ENCODE results near the gene DENND10. TPM values are rescaled to one million over a fixed set of nuclear protein-coding genes. Genes with fewer than 3 reads are reported as not detected.

The DENND10 gene
- total RNA-seq, 1 experiment from 2014 or later = 60.6 TPM

DNA sequence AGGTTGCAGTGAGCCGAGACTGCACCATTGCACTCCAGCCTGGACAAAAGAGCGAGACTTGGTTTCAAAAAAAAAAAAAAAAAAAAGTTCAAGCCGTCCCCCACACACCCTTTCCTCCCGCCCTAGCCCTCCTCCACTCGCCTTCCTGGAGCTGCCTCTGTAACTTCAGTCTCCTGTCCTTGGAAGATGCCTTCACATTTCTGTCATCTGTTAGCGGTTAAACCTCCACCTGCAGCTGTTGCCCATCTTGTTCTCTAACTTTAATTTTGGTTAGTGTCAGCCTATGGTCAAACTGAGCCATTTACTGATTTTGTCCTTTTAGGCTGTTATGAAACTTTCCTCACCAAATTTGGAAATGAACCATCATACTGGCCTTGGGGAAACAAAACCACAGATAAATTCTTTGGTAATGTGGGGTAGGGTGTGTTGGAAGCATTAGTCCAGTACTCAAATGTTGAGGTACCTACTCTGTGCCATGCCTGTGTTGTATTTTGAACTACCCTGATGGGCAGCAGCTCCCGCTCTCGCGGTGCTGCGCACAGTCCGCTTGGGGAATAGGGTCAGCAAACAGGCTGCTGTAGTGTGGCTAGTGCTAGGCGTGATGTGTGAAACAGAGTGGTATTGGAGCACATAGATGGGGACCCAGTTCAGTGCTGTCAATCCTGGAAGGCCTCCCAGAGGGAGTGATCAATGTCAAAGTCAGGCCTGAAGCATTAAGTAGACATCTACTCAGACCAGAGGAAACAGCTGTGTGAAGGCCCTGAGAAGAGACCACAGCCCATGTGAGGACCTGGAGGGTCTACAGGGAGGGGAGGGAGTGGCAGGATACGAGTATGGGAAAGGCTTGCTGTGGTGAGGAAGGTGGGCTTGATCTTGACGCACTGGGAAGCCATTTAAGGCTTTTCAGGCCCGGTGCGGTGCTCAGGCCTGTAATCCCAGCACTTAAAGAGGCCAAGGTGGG lies 34.7 kb downstream of the DENND10 start:
- TF ChIP-seq, protein P1, sequence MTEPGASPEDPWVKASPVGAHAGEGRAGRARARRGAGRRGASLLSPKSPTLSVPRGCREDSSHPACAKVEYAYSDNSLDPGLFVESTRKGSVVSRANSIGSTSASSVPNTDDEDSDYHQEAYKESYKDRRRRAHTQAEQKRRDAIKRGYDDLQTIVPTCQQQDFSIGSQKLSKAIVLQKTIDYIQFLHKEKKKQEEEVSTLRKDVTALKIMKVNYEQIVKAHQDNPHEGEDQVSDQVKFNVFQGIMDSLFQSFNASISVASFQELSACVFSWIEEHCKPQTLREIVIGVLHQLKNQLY (CRISPR knock-in tag; IDR thresholded peaks at IDR 0.05) = no peak
- TF ChIP-seq, protein P2, sequence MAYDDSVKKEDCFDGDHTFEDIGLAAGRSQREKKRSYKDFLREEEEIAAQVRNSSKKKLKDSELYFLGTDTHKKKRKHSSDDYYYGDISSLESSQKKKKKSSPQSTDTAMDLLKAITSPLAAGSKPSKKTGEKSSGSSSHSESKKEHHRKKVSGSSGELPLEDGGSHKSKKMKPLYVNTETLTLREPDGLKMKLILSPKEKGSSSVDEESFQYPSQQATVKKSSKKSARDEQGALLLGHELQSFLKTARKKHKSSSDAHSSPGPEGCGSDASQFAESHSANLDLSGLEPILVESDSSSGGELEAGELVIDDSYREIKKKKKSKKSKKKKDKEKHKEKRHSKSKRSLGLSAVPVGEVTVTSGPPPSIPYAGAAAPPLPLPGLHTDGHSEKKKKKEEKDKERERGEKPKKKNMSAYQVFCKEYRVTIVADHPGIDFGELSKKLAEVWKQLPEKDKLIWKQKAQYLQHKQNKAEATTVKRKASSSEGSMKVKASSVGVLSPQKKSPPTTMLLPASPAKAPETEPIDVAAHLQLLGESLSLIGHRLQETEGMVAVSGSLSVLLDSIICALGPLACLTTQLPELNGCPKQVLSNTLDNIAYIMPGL (CRISPR knock-in tag; IDR thresholded peaks at IDR 0.05) = no peak
- no peak for TF ChIP-seq MAX (CRISPR knock-in tag; IDR thresholded peaks at IDR 0.05)
- no peak for DNase-seq (ENCODE audit: low spot score)
- ATAC-seq = no peak
- peaks cover 11% of the 10 kb centered on the region for H3K36me3 Mint-ChIP-seq
- H3K4me3 Mint-ChIP-seq = no peak overlapping the region
- no peaks in the 10 kb centered on the region for H3K27me3 Mint-ChIP-seq (ENCODE audit: low read depth)
- H3K4me1 Mint-ChIP-seq = no peaks in the 10 kb centered on the region
- H3K9me3 Mint-ChIP-seq = no peaks in the 10 kb centered on the region
- H3K27ac Mint-ChIP-seq = 0 out of 2 replicates have a peak overlapping the region, but pooled peaks have one; percentile 37
- ChIA-PET CTCF (interaction anchor here (0.7 to 1.6 kb wide), 6 partner anchors 61 to 351 kb away, joined by 3 to 6 read pairs (median 4); no protein-coding TSS in a partner anchor), POLR2A (interaction anchor here (0.7 kb wide), 1 partner anchor 428 kb away, joined by 3 read pairs; no protein-coding TSS in a partner anchor)

DNA sequence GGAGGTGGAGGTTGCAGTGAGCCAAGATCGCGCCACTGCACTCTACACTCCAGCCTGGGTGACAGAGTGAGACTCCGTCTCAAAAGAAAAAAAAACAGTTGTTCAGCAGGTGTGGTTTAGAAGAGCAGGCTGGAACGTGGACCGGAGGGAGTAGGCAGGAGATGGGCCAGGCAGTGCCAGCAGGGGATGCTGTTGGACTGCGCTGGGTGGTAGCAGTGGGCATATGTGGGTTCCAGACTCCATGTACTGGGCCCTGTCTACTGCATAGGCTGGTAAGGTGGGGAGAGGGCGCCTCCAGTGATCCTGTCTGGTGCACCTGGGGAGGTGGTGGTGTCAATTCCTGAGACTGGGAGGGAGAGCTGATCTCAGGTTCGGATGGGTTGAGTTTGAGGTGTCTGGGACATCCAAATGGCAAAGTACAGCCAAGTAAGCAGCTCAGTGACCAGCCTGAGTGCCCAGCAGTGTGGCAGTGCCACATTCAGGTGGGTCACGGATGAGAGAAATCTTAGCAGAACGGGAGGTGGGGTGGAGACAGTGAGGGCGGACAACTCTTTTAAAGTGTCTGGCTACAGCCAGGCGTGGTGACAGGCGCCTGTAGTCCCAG lies 35.7 kb downstream of the DENND10 start:
- POLR2A ChIA-PET = no interaction called here
- CTCF ChIA-PET = interaction anchor here (0.9 to 1.6 kb wide), 4 partner anchors 11 to 306 kb away, joined by 3 to 6 read pairs (median 4); partner anchors contain the start of gene SFXN4
- no peak overlapping the region for H3K4me3 Mint-ChIP-seq
- TF ChIP-seq PREB (CRISPR knock-in tag; IDR thresholded peaks at IDR 0.05; ENCODE audit: borderline replicate concordance) = no peak
- no peak for TF ChIP-seq ETV6 (CRISPR knock-in tag; IDR thresholded peaks at IDR 0.05)
- TF ChIP-seq, protein P3, sequence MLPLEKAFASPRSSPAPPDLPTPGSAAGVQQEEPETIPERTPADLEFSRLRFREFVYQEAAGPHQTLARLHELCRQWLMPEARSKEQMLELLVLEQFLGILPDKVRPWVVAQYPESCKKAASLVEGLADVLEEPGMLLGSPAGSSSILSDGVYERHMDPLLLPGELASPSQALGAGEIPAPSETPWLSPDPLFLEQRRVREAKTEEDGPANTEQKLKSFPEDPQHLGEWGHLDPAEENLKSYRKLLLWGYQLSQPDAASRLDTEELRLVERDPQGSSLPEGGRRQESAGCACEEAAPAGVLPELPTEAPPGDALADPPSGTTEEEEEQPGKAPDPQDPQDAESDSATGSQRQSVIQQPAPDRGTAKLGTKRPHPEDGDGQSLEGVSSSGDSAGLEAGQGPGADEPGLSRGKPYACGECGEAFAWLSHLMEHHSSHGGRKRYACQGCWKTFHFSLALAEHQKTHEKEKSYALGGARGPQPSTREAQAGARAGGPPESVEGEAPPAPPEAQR (CRISPR knock-in tag; IDR thresholded peaks at IDR 0.05) = no peak
- TF ChIP-seq, protein P4, sequence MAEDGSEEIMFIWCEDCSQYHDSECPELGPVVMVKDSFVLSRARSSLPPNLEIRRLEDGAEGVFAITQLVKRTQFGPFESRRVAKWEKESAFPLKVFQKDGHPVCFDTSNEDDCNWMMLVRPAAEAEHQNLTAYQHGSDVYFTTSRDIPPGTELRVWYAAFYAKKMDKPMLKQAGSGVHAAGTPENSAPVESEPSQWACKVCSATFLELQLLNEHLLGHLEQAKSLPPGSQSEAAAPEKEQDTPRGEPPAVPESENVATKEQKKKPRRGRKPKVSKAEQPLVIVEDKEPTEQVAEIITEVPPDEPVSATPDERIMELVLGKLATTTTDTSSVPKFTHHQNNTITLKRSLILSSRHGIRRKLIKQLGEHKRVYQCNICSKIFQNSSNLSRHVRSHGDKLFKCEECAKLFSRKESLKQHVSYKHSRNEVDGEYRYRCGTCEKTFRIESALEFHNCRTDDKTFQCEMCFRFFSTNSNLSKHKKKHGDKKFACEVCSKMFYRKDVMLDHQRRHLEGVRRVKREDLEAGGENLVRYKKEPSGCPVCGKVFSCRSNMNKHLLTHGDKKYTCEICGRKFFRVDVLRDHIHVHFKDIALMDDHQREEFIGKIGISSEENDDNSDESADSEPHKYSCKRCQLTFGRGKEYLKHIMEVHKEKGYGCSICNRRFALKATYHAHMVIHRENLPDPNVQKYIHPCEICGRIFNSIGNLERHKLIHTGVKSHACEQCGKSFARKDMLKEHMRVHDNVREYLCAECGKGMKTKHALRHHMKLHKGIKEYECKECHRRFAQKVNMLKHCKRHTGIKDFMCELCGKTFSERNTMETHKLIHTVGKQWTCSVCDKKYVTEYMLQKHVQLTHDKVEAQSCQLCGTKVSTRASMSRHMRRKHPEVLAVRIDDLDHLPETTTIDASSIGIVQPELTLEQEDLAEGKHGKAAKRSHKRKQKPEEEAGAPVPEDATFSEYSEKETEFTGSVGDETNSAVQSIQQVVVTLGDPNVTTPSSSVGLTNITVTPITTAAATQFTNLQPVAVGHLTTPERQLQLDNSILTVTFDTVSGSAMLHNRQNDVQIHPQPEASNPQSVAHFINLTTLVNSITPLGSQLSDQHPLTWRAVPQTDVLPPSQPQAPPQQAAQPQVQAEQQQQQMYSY (CRISPR knock-in tag; IDR thresholded peaks at IDR 0.05) = peak; percentile 48; the same call in 1 of the 2 replicates
- no peak for TF ChIP-seq RORB (CRISPR knock-in tag; IDR thresholded peaks at IDR 0.05)
- 0 out of 2 replicates have a peak, but pooled peaks have one; percentile 21 for TF ChIP-seq CTCF (IDR thresholded peaks at IDR 0.05)
- TF ChIP-seq, protein P5, sequence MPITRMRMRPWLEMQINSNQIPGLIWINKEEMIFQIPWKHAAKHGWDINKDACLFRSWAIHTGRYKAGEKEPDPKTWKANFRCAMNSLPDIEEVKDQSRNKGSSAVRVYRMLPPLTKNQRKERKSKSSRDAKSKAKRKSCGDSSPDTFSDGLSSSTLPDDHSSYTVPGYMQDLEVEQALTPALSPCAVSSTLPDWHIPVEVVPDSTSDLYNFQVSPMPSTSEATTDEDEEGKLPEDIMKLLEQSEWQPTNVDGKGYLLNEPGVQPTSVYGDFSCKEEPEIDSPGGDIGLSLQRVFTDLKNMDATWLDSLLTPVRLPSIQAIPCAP (CRISPR knock-in tag; IDR thresholded peaks at IDR 0.05) = no peak
- TF ChIP-seq, protein P6, sequence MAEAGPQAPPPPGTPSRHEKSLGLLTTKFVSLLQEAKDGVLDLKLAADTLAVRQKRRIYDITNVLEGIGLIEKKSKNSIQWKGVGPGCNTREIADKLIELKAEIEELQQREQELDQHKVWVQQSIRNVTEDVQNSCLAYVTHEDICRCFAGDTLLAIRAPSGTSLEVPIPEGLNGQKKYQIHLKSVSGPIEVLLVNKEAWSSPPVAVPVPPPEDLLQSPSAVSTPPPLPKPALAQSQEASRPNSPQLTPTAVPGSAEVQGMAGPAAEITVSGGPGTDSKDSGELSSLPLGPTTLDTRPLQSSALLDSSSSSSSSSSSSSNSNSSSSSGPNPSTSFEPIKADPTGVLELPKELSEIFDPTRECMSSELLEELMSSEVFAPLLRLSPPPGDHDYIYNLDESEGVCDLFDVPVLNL (CRISPR knock-in tag; IDR thresholded peaks at IDR 0.05; ENCODE audit: borderline replicate concordance, low read depth) = no peak
- no peak for TF ChIP-seq ZNF396 (CRISPR knock-in tag; IDR thresholded peaks at IDR 0.05; ENCODE audit: borderline replicate concordance)
- no peak for TF ChIP-seq ATF2 (CRISPR knock-in tag; IDR thresholded peaks at IDR 0.05; ENCODE audit: borderline replicate concordance, low read depth)

More for the DNA sequence above, 35.7 kb downstream of the DENND10 start:
- Mint-ChIP-seq H3K27me3 (ENCODE audit: low read depth) (no peaks in the 10 kb centered on the region), H3K9me3 (no peaks in the 10 kb centered on the region), H3K36me3 (peaks cover 7% of the 10 kb centered on the region), H3K4me1 (no peaks in the 10 kb centered on the region), H3K27ac (peak overlapping the region; percentile 80)
- peak; percentile 46 for DNase-seq (ENCODE audit: low spot score)
- ATAC-seq = peak; percentile 89
